ENCODE data around the gene BRCA2.

Gene BRCA2

GRCh38 chr13:32384702-32385101 lies 69.4 kb downstream of the BRCA2 start:
- DNase-seq, result no peak

- no peak for DNase-seq
These were observed 70.1 kb downstream of the BRCA2 start for GRCh38 chr13:32385410-32385809.

- DNase-seq, result no peak
These were observed 74.7 kb downstream of the BRCA2 start for GRCh38 chr13:32390048-32390447.

GRCh38 chr13:32390484-32390883 lies 75.2 kb downstream of the BRCA2 start:
- no peak for DNase-seq

GRCh38 chr13:32391101-32391619 lies 75.9 kb downstream of the BRCA2 start:
- DNase-seq, result no peak

GRCh38 chr13:32403108-32403507 lies 87.8 kb downstream of the BRCA2 start:
- DNase-seq, result no peak

GRCh38 chr13:32407854-32408253 lies 92.5 kb downstream of the BRCA2 start:
- DNase-seq, result no peak

GRCh38 chr13:32408296-32409000 lies 93.1 kb downstream of the BRCA2 start:
- DNase-seq, result no peak

- DNase-seq, result no peak
These were observed 93.6 kb downstream of the BRCA2 start for GRCh38 chr13:32409001-32409313.

GRCh38 chr13:32409561-32410421 lies 94.5 kb downstream of the BRCA2 start:
- no peak for DNase-seq

- no peak for DNase-seq
These were observed 98.0 kb downstream of the BRCA2 start for GRCh38 chr13:32413284-32413683.

- no peak for DNase-seq
These were observed 99.3 kb downstream of the BRCA2 start for GRCh38 chr13:32414580-32414979.

GRCh38 chr13:32415019-32415418 lies 99.7 kb downstream of the BRCA2 start:
- DNase-seq, result no peak

- no peak for DNase-seq
These were observed 102.7 kb downstream of the BRCA2 start for GRCh38 chr13:32417995-32418394.

- no peak for DNase-seq
These were observed 104.6 kb downstream of the BRCA2 start for GRCh38 chr13:32419862-32420261.

- no peak for DNase-seq
These were observed 108.3 kb downstream of the BRCA2 start for GRCh38 chr13:32423592-32423991.

GRCh38 chr13:32425158-32425557 lies 109.8 kb downstream of the BRCA2 start:
- DNase-seq, result no peak

- no peak for DNase-seq
These were observed 111.1 kb downstream of the BRCA2 start for GRCh38 chr13:32426191-32426989.

GRCh38 chr13:32426990-32427851 lies 111.9 kb downstream of the BRCA2 start:
- DNase-seq, result peak; percentile 42

- DNase-seq, result peak; percentile 67
These were observed 112.7 kb downstream of the BRCA2 start, which contains the start of gene N4BP2L1 for GRCh38 chr13:32427852-32428580. Gene N4BP2L1, minus strand, starts transcription at chr13:32428130. Its CDS starts 48 bp downstream, at chr13:32428082.

All from activated CD4-positive, alpha-beta T cell treated with anti-CD3 and anti-CD28 coated beads for 1 hour (primary cell).